Skeletal muscle cell (primary cell): ENCODE measurements around the gene STAT6.
A peak's percentile ranks its signal among the peaks of the same experiment; 100 is the strongest.

Experiments used
- DNase-seq: peaks from one replicate; pipeline ENCODE4 v3.0.0-alpha.2; 2010; ENCODE audit warnings: low read depth
- H3K4me3 ChIP-seq: 2 replicates; pipeline ENCODE4 v1.5.1; 2011; ENCODE audit warnings: low read depth, mild to moderate bottlenecking, control low read depth, low read length, moderate library complexity

The STAT6 gene

GRCh38 chr12:57146961-57147944 lies 36.1 kb upstream of the STAT6 start, which contains the start of gene LRP1-AS:
Gene LRP1-AS (minus strand): TSS chr12:57147619.
- DNase-seq = no peak

GRCh38 chr12:57146092-57146491 lies 34.9 kb upstream of the STAT6 start:
- no peak for DNase-seq

More at GRCh38 chr12:57146961-57147944, 36.1 kb upstream of the STAT6 start, which contains the start of gene LRP1-AS:
- no peak within 1 kb of the TSS for H3K4me3 ChIP-seq

GRCh38 chr12:57145460-57146059 lies 34.4 kb upstream of the STAT6 start:
- H3K4me3 ChIP-seq = no peak overlapping the region
- DNase-seq = no peak

More at GRCh38 chr12:57146092-57146491, 34.9 kb upstream of the STAT6 start:
- H3K4me3 ChIP-seq = no peak overlapping the region

GRCh38 chr12:57143454-57143853 lies 32.3 kb upstream of the STAT6 start:
- no peak overlapping the region for H3K4me3 ChIP-seq
- no peak for DNase-seq

- no peak overlapping the region for H3K4me3 ChIP-seq
- no peak for DNase-seq
Measured at GRCh38 chr12:57142727-57143126, 31.6 kb upstream of the STAT6 start.

GRCh38 chr12:57142121-57142520 lies 31.0 kb upstream of the STAT6 start:
- DNase-seq = no peak
- H3K4me3 ChIP-seq = no peak overlapping the region

DNA sequence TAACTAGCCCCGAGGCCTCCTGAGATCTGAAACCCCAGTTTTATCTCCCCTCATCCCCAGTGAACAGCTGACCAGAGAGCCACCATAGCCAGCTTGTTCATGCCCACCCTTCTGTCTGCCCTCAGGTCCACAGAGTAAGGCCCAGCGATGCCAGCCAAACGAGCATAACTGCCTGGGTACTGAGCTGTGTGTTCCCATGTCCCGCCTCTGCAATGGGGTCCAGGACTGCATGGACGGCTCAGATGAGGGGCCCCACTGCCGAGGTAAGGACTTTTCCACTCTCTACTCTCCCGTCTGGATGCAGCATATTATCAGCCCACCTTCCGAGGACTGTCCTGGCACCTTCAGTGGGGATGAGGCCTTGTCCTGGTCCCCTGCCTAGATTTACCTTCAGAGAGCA lies 30.1 kb upstream of the STAT6 start:
- H3K4me3 ChIP-seq = no peak overlapping the region

DNA sequence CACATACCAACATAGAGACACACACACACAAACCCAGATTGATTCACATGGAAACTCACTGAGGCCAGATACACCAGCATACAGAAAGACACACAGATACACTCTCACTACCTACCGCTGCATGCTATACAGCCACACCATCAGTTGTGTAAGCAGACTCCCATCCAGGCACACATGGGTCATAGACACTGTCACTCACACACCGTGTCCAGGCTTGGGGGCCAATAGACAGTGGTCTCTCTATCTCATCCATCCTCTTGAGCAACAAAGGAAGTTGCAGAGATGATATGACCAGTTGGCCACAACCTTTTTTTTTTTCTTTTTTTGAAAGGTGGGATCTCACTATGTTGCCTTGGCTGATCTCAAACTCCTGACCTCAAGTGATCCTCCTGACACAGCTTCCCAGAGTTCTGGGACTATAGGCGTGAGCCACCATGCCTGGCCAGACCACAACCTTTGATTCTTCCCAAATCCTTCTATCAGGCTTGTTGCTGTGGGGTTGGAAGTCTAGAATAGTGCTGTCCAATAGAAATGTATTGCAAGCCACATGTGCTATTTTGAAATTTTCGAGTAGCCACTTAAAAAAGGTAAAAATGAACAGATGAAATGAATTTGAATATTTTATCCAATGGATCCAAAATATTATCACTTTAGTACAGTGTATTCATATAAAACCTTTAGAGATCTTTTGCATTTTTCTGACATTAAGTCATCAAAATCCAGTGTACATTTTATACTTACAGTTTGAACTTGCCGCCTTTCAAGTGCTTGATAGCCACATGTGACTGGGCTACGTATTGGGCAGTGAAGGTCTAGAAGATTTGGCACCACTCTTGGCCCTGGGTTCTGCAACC lies 28.9 kb upstream of the STAT6 start:
- H3K4me3 ChIP-seq = no peak overlapping the region
- DNase-seq = no peak

More for the DNA sequence above, 30.1 kb upstream of the STAT6 start:
- DNase-seq = no peak

DNA sequence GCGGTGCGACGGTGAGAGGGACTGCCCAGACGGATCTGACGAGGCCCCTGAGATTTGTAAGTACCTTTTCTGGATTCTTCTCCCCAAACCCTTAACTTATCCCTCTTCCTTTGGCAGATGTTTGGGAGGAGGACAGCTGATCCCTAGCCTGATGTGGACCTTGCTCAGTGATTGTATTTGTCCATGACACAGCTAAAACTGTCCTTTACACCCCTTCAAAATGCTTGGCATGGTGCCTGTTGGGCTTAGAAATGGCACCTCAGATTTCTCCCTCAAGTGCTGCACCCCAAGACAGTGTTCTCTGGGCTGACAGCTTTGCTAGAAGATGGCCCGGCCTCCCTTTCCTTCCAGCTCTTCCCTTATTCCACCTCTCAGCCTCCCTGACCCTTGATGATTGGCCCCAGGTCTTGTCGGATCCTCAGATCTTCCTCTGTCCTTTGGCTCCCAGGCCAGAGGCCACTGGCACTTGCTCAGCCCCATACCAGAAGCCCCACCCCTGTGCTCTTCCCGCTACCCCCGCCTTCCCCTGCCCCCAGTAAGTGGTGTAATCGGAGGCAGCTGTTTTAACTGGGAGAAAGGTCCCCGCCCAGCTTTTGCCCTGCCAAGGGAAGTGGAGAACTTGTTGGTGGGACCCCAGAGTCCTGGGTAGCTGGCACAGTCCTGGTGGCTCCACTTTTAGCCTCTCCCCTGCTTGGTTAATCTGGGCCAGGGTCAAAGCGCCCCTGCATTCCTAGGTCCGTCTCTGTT lies 27.5 kb upstream of the STAT6 start:
- H3K4me3 ChIP-seq = no peak overlapping the region
- no peak for DNase-seq

DNA sequence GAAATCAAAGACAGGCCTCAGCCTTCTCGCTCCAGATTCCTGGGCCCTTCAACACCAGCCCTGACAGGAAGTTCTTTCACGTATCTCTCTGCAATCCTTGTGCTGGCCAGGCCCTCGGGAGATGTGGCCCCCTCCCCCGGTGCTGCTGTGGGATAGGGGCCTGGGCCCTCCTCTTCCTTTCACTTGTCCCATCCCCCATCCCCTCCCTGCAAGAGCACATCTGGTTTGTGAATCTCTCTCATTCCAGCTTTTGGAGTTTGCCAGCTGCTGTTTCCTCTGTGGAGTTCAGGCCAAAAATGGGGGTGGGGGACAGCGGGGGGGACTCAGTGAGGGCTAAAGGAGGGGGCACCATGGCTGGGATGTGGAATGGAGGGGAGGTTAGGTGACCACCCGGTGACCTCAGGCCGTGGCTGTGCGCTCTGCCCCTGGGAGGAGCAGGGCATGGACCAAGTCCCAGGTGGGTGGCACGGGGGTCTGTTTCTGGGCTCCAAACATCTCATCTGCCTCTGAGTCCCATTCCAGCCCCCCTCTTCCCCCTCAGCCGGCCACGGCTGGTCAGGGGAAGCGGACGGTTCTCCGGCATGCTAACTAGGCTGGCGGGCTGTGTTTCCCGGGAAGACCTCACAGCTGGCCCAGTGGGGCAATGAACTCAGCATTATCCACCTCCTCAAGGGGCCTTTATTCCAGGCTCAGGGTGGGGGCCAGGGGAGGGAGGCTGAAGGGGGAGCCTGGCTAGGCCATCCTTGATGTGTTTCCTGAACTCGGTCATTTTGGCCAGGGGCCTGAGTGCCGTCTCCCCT lies 24.6 kb upstream of the STAT6 start:
- no peak for DNase-seq
- peak overlapping the region; percentile 24 for H3K4me3 ChIP-seq

- no peak for DNase-seq
- no peak overlapping the region for H3K4me3 ChIP-seq
Measured at GRCh38 chr12:57134949-57135348, 23.8 kb upstream of the STAT6 start.

- no peak overlapping the region for H3K4me3 ChIP-seq
- no peak for DNase-seq
Measured at GRCh38 chr12:57133916-57134315, 22.8 kb upstream of the STAT6 start.

DNA sequence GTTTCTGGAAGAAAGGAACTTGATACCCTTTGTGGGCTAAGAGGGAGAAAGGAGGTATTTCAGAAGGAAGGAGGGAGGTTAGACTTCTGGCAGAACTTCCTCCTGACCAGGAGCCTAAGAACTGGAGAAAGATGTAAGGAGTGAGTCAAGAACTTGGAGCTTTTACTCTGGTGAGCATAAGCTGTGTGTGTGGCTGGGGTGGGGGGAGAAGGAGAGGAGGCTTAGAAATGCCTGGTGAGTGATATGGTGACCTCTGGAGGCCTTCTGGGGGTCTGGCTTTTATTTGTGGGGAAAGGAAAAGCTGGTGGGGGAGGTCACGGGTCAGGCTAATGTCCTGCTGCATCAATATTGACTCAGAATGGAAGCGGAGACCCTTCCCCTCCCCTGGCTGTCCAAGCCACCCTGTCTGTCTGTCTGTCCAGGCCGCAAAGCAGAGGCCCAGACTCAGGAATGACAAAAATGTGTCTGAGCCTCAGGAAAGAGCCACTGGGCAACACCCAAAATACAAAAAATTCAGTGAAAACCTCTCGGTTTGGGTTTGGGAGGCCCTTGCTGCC lies 21.9 kb upstream of the STAT6 start:
- no peak for DNase-seq
- peak overlapping the region; percentile 94 for H3K4me3 ChIP-seq

GRCh38 chr12:57131896-57132744 lies 21.0 kb upstream of the STAT6 start:
- H3K4me3 ChIP-seq = peak overlapping the region; percentile 94
- DNase-seq = no peak

- H3K4me3 ChIP-seq = peak overlapping the region; percentile 94
- no peak for DNase-seq
Measured at GRCh38 chr12:57130941-57131340, 19.8 kb upstream of the STAT6 start.

DNA sequence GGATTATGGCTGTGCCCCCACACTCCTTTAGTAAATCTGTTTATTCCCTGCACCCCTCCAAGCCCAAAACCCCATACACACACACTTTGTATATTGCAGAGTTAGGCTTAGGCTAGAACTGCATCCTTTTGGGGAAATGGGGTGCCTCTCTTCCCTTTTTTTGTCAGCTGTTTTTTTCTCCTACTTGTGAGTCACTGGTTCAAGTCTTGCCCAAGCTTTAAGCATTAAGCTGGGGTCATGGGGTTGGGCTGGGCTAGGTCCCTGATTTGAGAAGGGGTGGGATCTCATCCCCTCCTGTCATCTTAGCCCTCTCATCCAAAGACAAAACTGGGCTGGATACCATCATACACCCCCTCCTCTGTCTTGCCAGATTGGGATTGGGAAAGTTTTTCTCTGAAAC lies 18.7 kb upstream of the STAT6 start:
- no peak for DNase-seq
- peak overlapping the region; percentile 94 for H3K4me3 ChIP-seq

DNA sequence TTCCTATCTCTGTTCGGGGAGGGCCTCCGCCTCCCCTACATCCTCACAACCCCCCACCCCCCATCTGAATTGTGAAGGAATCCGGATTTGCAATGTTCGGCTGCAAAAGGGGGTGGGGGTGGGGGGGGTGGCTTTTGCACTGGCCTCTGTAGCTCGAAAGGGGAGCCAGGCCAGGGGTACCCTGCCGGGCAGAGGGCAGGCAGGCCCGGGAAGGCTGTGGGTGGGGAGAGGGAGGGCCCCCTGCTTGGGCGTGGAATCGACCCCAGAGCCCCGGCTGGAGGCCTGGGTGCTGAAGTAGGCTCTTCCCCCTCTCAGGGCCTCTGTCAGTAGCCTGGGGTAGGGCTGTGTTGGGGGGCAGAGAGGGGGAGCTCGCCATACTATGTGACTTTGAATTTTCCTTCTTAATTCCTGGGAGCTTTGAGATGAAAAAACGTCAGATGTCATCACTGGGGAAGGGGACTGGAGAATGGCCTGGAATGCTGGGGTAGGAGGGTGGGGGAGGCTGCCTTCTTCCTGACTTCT lies 18.2 kb upstream of the STAT6 start:
- H3K4me3 ChIP-seq = peak overlapping the region; percentile 94
- no peak for DNase-seq
